K562 (cell line): ENCODE data around the gene PLEKHH3. TPM values are rescaled to one million over a fixed set of nuclear protein-coding genes. Genes with fewer than 3 reads are reported as not detected.

Source experiments
- ATAC-seq: fragments of 200-7000 bp; cut with Tn5 transposase; 3 replicates; pipeline ENCODE4 v1.9.1; 2020; ENCODE audit warnings: moderate library complexity
- BruUV-seq: library from RNA; stranded (reverse); fragments of 400-500 nt; replicated peaks from 2 replicates; lab custom pipeline; 2021; lab: Mats Ljungman, UMichigan
- CTCF ChIA-PET: fragments of 300-600 bp; formaldehyde crosslinking; extraction: SDS; loops from one replicate; lab custom pipeline; 2021; ENCODE audit warnings: low intra/inter-chr PET ratio; lab: Yijun Ruan, JAX
- POLR2A ChIA-PET: fragments of 300-600, 350-650 bp; sonication (Branson Sonifier 250); formaldehyde crosslinking; extraction: SDS; loops from one replicate; lab custom pipeline; 2021; ENCODE audit warnings: antibody characterized with exemption, inconsistent platforms; lab: Yijun Ruan, JAX
- DNase-seq, 4 experiments: peaks; one replicate each; pipeline versions ENCODE4 v3.0.0 to v3.0.0-alpha.2; 2011 to 2018; ENCODE audit warnings: low spot score in 3 of 4, mixed read lengths in 3 of 4; ENCODE audit errors: extremely low read depth in 1 of 4
- FAIRE-seq: peaks from 2 replicates; lab custom pipeline; 2011; peaks lifted over from hg19 to GRCh38; lab: Jason Lieb, UNC
- H2AFZ ChIP-seq: 2 replicates; pipeline ENCODE4 v1.6.0; 2011; ENCODE audit warnings: low read depth, low read length, control low read depth, inconsistent platforms
- H3K27ac ChIP-seq: fragments of 200-600 bp; 3 replicates; pipeline ENCODE4 v1.8.0; 2011; ENCODE audit warnings: low read depth, mild to moderate bottlenecking, control low read depth, inconsistent platforms, low read length, moderate library complexity, mixed read lengths; ENCODE audit errors: extremely low read depth
- H3K27me3 ChIP-seq, 2 experiments: fragments of 300-600 bp in 1 of 2; 2 replicates in 1 of 2; 3 replicates in 1 of 2; pipeline versions ENCODE4 v1.6.0 to v1.8.0; 2011; ENCODE audit warnings: inconsistent platforms in 2 of 2, low read length in 2 of 2, mild to moderate bottlenecking in 1 of 2, mixed read lengths in 1 of 2, moderate library complexity in 1 of 2; ENCODE audit not compliant: control insufficient read depth in 2 of 2, insufficient read depth in 2 of 2
- H3K36me3 ChIP-seq: fragments of 300-600 bp; 3 replicates; pipeline ENCODE4 v1.8.0; 2011; ENCODE audit warnings: mild to moderate bottlenecking, low read length, inconsistent platforms; ENCODE audit not compliant: control insufficient read depth, insufficient read depth
- H3K4me1 ChIP-seq, 2 experiments: fragments of 200-600 bp in 1 of 2; replicated peaks in 1 of 2; 2 replicates in 1 of 2; 3 replicates in 1 of 2; pipeline versions ENCODE4 v1.5.1 to v1.8.0; 2011; ENCODE audit warnings: inconsistent platforms in 2 of 2, low read length in 2 of 2, mild to moderate bottlenecking in 1 of 2, mixed read lengths in 1 of 2, moderate library complexity in 1 of 2; ENCODE audit not compliant: control insufficient read depth in 2 of 2, insufficient read depth in 2 of 2
- H3K4me2 ChIP-seq: 2 replicates; pipeline ENCODE4 v1.6.1; 2011; ENCODE audit warnings: low read length, control low read depth, inconsistent platforms, mixed read lengths; ENCODE audit not compliant: insufficient read depth
- H3K4me3 ChIP-seq: fragments of 200-600 bp; sonication (generic), shearing (Covaris generic); 2 replicates; pipeline ENCODE4 v1.5.1; 2016; ENCODE audit warnings: control low read depth, inconsistent platforms
- H3K79me2 ChIP-seq: fragments of 200-600 bp; 3 replicates; pipeline ENCODE4 v1.8.0; 2011; ENCODE audit warnings: low read length, inconsistent platforms; ENCODE audit not compliant: control insufficient read depth, insufficient read depth
- H3K9ac ChIP-seq, 2 experiments: 2 replicates each; pipeline versions ENCODE4 v1.6.0 to v1.6.1; 2011; ENCODE audit warnings: low read depth in 2 of 2, low read length in 2 of 2, control low read depth in 1 of 2, inconsistent platforms in 1 of 2, mild to moderate bottlenecking in 1 of 2, mixed read lengths in 1 of 2; ENCODE audit not compliant: insufficient read depth in 1 of 2
- H3K9me1 ChIP-seq: one replicate; pipeline ENCODE4 v1.6.0; 2011; ENCODE audit warnings: inconsistent platforms, mild to moderate bottlenecking, low read length, moderate library complexity; ENCODE audit not compliant: control insufficient read depth, insufficient read depth
- H3K9me3 ChIP-seq: replicated peaks from 2 replicates; pipeline ENCODE4 v1.5.1; 2011; ENCODE audit warnings: low read depth, low read length, inconsistent platforms; ENCODE audit not compliant: control insufficient read depth, insufficient read depth
- H4K20me1 ChIP-seq: replicated peaks from 2 replicates; pipeline ENCODE4 v1.6.1; 2011; ENCODE audit warnings: low read length, inconsistent platforms, mixed read lengths; ENCODE audit not compliant: control insufficient read depth, insufficient read depth
- MYC ChIP-seq, 2 experiments: fragments of 250-450 bp in 1 of 2; sonication (Bioruptor Pico) in 1 of 2; IDR thresholded peaks; 2 replicates each; pipeline versions ENCODE4 v1.5.1 to v1.6.1; 2012 to 2021; ENCODE audit warnings: low read depth in 2 of 2, borderline replicate concordance in 1 of 2, improper control_type of control experiment in 1 of 2, low read length in 1 of 2, mild to moderate bottlenecking in 1 of 2, moderate library complexity in 1 of 2
- RBFOX2 ChIP-seq: fragments of 200-400 bp; formaldehyde crosslinking; IDR thresholded peaks from 2 replicates; pipeline ENCODE4 v1.6.1; 2017; ENCODE audit warnings: low read depth, mild to moderate bottlenecking, low read length, moderate library complexity
- ZNF316 ChIP-seq: fragments of 450-650 bp; IDR thresholded peaks from 2 replicates; pipeline ENCODE4 v1.6.1; 2016
- ZNF764 ChIP-seq: fragments of 250-450 bp; sonication (Bioruptor Pico); IDR thresholded peaks from 2 replicates; pipeline ENCODE4 v1.4.0; 2020; ENCODE audit warnings: low read depth, mild to moderate bottlenecking, moderate library complexity
- WGBS: fragments of 100-300 bp; shearing (Covaris generic); methylation state at CpG from one replicate; pipeline ENCODE4 v1.1.6; 2016; ENCODE audit warnings: low coverage, mixed read lengths; ENCODE audit not compliant: insufficient coverage; ENCODE audit errors: missing lambda C conversion rate; 5-methylcytosine and 5-hydroxymethylcytosine counted together
- in situ Hi-C: fragments of 300-500 bp; cut with MboI; formaldehyde crosslinking; loops from 4 replicates; pipeline ENCODE4 v1.15.0; 2018; ENCODE audit warnings: inconsistent platforms, mixed read lengths
- intact Hi-C: fragments of 100-400 bp; cut with micrococcal nuclease; formaldehyde crosslinking; loops from 2 replicates; pipeline ENCODE4 v1.14.2; 2022
- polyA plus RNA-seq, 8 experiments: library from polyadenylated mRNA; depleted of rRNA in 4 of 8; stranded (reverse) in 5 of 8; unstranded in 3 of 8; fragments of >200 nt; fragmentation: Nextera tagmentation in 2 of 8; fragmentation: Illumina TruSeq in 1 of 8; extraction: Ambion mirVana in 2 of 8; extraction: Trizol in 1 of 8; gene quantifications; 2 replicates each; pipeline versions ENCODE4 v1.2.1 to v1.2.3, GENCODE V29; 2011 to 2014; ENCODE audit warnings: inconsistent platforms in 1 of 8, missing spikeins in 1 of 8
- total RNA-seq, 7 experiments: library from RNA; depleted of rRNA in 6 of 7; stranded (reverse); fragments of >200 nt in 6 of 7; fragmentation: Illumina TruSeq in 2 of 7; extraction: Trizol in 2 of 7; gene quantifications; 2 replicates each; pipeline versions ENCODE4 v1.2.1 to v1.2.3, GENCODE V29; 2011 to 2021; ENCODE audit warnings: low replicate concordance in 1 of 7
- TF ChIP-seq, protein P1 (sequence below): sonication (generic); formaldehyde crosslinking; IDR thresholded peaks from 2 replicates; pipeline ENCODE4 v1.8.1; 2023; ENCODE audit warnings: mild to moderate bottlenecking, missing genetic modification reagents
- TF ChIP-seq, protein P2 (sequence below): fragments of 250-450 bp; sonication (Bioruptor Pico); IDR thresholded peaks from 2 replicates; pipeline ENCODE4 v1.8.0; 2022; ENCODE audit warnings: inconsistent platforms

Gene PLEKHH3
- total and polyA plus RNA-seq, 9 of the 15 experiments (the other 6 are each of a cell fraction or from before 2014, with no cell fraction given), result 0.58 to 34.5 (median 5.0) TPM

DNA sequence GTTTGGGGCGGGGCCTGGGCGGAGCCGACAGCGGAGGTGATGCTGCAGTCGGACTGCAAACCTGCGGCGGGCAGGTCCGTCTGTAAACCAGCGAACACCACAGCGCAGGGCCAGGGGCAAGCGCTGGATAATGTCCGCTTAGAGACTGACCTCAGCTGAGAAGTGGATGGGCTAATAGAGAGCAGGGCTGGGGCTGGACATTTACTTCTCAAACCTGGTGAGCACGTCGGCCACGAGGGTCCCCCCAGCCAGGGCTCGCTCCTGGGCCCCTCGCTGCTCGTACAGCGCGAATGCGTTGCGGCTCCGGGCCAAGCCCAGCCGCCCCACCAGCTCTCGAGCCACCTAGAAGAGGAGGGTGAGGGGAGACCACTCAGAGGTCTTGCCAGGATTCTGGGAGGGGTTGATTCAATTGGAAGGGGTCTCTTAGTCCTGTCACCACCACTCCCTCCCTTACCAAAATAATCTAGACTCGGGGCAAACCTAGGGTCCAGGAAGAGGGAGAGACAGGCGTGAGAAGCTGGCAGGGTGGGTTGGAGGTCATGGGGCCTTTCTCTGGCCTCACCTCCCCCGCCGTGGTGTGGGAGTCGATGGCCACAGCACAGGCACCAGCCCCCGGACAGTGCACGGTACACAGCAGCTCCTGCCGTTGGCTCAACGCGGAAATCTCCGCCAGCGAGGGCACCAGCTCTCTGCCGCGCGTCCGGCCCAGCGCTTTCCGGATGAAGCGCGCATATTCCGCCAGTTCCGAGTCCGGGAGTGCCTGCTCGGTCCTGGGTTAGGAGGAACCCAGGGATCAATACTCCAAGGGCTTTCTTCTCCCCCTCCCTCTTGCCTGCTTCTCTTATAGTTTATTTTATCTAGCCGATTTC, 5.8 kb downstream of the PLEKHH3 start:
- WGBS, result 97% methylated on average over 22 of the region's 50 CpGs

DNA sequence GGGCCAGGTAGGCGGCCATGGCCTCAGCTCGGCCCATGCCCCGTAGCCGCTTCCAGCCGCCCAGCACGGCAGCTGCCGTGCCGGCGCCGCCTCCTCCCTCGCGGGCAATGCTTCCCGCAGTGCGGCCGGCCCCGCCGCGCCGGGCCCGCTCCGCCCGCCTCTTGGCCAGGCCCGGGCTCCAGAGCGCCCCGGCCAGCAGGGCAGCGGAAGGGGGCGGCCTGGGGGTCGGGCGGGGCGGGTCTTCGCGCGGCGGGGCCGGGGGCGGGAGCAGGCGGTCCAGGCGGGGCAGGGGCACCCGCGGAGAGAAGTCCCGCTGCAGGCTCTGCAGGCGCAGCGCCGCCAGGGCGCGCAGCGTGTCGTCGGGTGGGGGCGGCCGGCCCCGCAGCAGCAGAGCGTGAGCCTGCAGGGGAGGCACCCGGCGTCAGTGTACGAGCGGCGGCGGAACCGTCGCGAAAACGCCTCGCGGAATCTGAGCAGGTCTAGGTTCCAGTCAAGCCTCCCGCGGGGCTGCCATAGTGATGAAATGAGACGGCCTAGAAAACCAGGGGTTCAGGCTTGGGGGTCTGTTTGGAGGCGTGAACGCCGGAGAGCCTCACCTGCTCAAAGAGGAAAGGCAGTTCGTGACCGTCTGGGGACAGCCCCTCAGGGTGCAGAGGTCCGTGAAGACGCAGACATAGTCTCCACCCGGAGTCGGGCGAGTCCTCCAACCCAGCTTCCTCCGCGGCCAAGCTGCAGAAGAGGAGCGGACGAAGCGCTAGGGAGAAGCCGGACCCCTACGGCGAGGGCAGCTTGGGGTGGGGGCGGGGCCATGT, 6.6 kb downstream of the PLEKHH3 start:
- intact Hi-C loops, result no loop called here
- 98% methylated on average over 27 of the region's 87 CpGs for WGBS

More for the DNA sequence above, 5.8 kb downstream of the PLEKHH3 start:
- ATAC-seq (no peak), FAIRE-seq (no peak)
- no TSS peak for BruUV-seq
- peaks cover 5% of the 10 kb centered on the region for H4K20me1 ChIP-seq
- H3K4me1 ChIP-seq, result peaks cover 20 to 56% of the 10 kb centered on the region in 2 experiments
- intact Hi-C loops, result no loop called here
- H3K9me1 ChIP-seq, result no peaks in the 10 kb centered on the region
- H2AFZ ChIP-seq, result no peak overlapping the region
- H3K4me3 ChIP-seq, result no peak overlapping the region
- no peaks in the 10 kb centered on the region for H3K27me3 ChIP-seq
- POLR2A ChIA-PET, result interaction anchor here (0.8 to 1.3 kb wide), 4 partner anchors 9 to 38 kb away, joined by 3 to 5 read pairs (median 4); no protein-coding TSS in a partner anchor
- no peak overlapping the region for H3K4me2 ChIP-seq
- H3K36me3 ChIP-seq, result peaks cover 63% of the 10 kb centered on the region; the same call in 2 of the 3 replicates
- TF ChIP-seq ZNF764 (no peak), ZNF316 (peak; percentile 38; the same call in 1 of the 2 replicates)
- TF ChIP-seq, all 486 proteins: peak for 1
- H3K9ac ChIP-seq, result no peak overlapping the region
- no peak overlapping the region for H3K27ac ChIP-seq
- H3K9me3 ChIP-seq, result no peaks in the 10 kb centered on the region
- CTCF ChIA-PET, result no interaction called here
- H3K79me2 ChIP-seq, result peaks cover 20% of the 10 kb centered on the region
- in situ Hi-C loops, result no loop called here
- no peak for DNase-seq

More for the DNA sequence above, 6.6 kb downstream of the PLEKHH3 start:
- TF ChIP-seq RBFOX2, result peak; percentile 17; the same call in 1 of the 2 replicates
- TF ChIP-seq, protein P1, sequence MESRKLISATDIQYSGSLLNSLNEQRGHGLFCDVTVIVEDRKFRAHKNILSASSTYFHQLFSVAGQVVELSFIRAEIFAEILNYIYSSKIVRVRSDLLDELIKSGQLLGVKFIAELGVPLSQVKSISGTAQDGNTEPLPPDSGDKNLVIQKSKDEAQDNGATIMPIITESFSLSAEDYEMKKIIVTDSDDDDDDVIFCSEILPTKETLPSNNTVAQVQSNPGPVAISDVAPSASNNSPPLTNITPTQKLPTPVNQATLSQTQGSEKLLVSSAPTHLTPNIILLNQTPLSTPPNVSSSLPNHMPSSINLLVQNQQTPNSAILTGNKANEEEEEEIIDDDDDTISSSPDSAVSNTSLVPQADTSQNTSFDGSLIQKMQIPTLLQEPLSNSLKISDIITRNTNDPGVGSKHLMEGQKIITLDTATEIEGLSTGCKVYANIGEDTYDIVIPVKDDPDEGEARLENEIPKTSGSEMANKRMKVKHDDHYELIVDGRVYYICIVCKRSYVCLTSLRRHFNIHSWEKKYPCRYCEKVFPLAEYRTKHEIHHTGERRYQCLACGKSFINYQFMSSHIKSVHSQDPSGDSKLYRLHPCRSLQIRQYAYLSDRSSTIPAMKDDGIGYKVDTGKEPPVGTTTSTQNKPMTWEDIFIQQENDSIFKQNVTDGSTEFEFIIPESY (CRISPR knock-in tag), result peak; percentile 71; the same call in 1 of the 2 replicates
- no peak for TF ChIP-seq MYC (IDR thresholded peaks at IDR 0.05; ENCODE audit: low read depth, low read length)
- no peak for TF ChIP-seq MYC (CRISPR knock-in tag; IDR thresholded peaks at IDR 0.05; ENCODE audit: borderline replicate concordance, low read depth)
- TF ChIP-seq, protein P2, sequence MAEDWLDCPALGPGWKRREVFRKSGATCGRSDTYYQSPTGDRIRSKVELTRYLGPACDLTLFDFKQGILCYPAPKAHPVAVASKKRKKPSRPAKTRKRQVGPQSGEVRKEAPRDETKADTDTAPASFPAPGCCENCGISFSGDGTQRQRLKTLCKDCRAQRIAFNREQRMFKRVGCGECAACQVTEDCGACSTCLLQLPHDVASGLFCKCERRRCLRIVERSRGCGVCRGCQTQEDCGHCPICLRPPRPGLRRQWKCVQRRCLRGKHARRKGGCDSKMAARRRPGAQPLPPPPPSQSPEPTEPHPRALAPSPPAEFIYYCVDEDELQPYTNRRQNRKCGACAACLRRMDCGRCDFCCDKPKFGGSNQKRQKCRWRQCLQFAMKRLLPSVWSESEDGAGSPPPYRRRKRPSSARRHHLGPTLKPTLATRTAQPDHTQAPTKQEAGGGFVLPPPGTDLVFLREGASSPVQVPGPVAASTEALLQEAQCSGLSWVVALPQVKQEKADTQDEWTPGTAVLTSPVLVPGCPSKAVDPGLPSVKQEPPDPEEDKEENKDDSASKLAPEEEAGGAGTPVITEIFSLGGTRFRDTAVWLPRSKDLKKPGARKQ, result no peak
- TF ChIP-seq, all 486 proteins: peak for 2
- Histone ChIP-seq H3K4me2 (no peak overlapping the region), H3K9me1 (no peaks in the 10 kb centered on the region), H3K36me3 (peaks cover 63% of the 10 kb centered on the region; the same call in 2 of the 3 replicates), H3K4me1 (peaks cover 13 to 54% of the 10 kb centered on the region in 2 experiments), H3K27me3 (no peaks in the 10 kb centered on the region), H4K20me1 (peaks cover 5% of the 10 kb centered on the region), H3K9ac (no peak overlapping the region), H3K79me2 (peaks cover 12% of the 10 kb centered on the region), H3K4me3 (no peak overlapping the region), H3K9me3 (no peaks in the 10 kb centered on the region), H3K27ac (no peak overlapping the region), H2AFZ (no peak overlapping the region)
- FAIRE-seq (no peak), ATAC-seq (no peak), DNase-seq (peak in 2 of 4 experiments; percentile 44 to 62)
- ChIA-PET CTCF (no interaction called here), POLR2A (interaction anchor here (0.8 to 1.8 kb wide), 6 partner anchors 9 to 60 kb away, joined by 3 to 7 read pairs (median 4); partner anchors contain the start of genes RETREG3 and TUBG1)
- in situ Hi-C loops, result no loop called here
- no TSS peak for BruUV-seq
